GM23338 (cell line): ENCODE results near the gene MAGI1.

Experiments used
- CREB1 ChIP-seq: fragments of 250-450 bp; sonication (Bioruptor Pico); IDR thresholded peaks from 2 replicates; pipeline ENCODE4 v1.5.0; 2020; ENCODE audit warnings: low read depth, mild to moderate bottlenecking, moderate library complexity
- EZH2 ChIP-seq: fragments of 200-600 bp; sonication (generic); IDR thresholded peaks from one replicate; pipeline ENCODE4 v1.8.0; 2017; ENCODE audit warnings: antibody characterized with exemption, mild to moderate bottlenecking, low read depth; ENCODE audit not compliant: unreplicated experiment
- EZH2phosphoT487 ChIP-seq: fragments of 200-600 bp; sonication (generic); IDR thresholded peaks from one replicate; pipeline ENCODE4 v1.8.1; 2018; ENCODE audit warnings: antibody characterized with exemption; ENCODE audit not compliant: unreplicated experiment
- JUNB ChIP-seq: IDR thresholded peaks from one replicate; pipeline ENCODE4 v1.6.1; 2016; ENCODE audit warnings: antibody characterized with exemption; ENCODE audit not compliant: unreplicated experiment
- NANOG ChIP-seq: IDR thresholded peaks from 2 replicates; pipeline ENCODE4 v1.6.1; 2016; ENCODE audit warnings: antibody characterized with exemption, borderline replicate concordance
- POLR2AphosphoS5 ChIP-seq: IDR thresholded peaks from 2 replicates; pipeline ENCODE4 v1.6.1; 2016; ENCODE audit warnings: antibody characterized with exemption, low read depth
- TF ChIP-seq, protein P1 (sequence below): IDR thresholded peaks from one replicate; pipeline ENCODE4 v1.6.1; 2018; ENCODE audit warnings: antibody characterized with exemption; ENCODE audit not compliant: unreplicated experiment
- TF ChIP-seq, protein P2 (sequence below), 2 experiments: fragments of 200-600 bp in 1 of 2; sonication (generic) in 1 of 2; conservative IDR thresholded peaks; 2 replicates each; pipeline versions ENCODE4 v1.5.1 to v1.6.1; 2016 to 2017; ENCODE audit warnings: antibody characterized with exemption in 2 of 2, low read depth in 2 of 2, mild to moderate bottlenecking in 2 of 2, moderate library complexity in 1 of 2
- TF ChIP-seq, protein P3 (sequence below): IDR thresholded peaks from 2 replicates; pipeline ENCODE4 v1.6.1; 2016; ENCODE audit warnings: antibody characterized with exemption

DNA sequence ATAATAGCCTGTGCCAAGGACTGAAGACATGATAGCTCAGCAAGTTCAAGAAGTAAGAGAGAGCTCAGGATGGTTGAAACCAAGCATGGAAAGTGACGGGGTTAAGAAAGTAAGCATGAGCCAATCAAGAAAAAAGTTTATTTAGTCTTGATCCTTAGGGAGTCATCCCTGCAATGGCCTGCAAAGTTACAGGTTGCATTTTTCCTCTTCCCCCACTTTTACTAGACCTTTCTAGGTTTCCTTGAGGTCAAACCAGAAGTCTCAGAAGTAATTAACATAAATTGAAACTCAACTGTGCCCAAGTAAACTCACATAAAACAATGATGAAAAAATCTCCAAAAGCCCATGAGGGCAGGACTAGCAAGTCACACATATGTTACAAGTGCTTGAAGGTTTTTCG, 250.9 kb downstream of the MAGI1 start:
- TF ChIP-seq, protein P1, sequence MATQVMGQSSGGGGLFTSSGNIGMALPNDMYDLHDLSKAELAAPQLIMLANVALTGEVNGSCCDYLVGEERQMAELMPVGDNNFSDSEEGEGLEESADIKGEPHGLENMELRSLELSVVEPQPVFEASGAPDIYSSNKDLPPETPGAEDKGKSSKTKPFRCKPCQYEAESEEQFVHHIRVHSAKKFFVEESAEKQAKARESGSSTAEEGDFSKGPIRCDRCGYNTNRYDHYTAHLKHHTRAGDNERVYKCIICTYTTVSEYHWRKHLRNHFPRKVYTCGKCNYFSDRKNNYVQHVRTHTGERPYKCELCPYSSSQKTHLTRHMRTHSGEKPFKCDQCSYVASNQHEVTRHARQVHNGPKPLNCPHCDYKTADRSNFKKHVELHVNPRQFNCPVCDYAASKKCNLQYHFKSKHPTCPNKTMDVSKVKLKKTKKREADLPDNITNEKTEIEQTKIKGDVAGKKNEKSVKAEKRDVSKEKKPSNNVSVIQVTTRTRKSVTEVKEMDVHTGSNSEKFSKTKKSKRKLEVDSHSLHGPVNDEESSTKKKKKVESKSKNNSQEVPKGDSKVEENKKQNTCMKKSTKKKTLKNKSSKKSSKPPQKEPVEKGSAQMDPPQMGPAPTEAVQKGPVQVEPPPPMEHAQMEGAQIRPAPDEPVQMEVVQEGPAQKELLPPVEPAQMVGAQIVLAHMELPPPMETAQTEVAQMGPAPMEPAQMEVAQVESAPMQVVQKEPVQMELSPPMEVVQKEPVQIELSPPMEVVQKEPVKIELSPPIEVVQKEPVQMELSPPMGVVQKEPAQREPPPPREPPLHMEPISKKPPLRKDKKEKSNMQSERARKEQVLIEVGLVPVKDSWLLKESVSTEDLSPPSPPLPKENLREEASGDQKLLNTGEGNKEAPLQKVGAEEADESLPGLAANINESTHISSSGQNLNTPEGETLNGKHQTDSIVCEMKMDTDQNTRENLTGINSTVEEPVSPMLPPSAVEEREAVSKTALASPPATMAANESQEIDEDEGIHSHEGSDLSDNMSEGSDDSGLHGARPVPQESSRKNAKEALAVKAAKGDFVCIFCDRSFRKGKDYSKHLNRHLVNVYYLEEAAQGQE: no peak
- TF ChIP-seq EZH2: no peak
- TF ChIP-seq, protein P2, sequence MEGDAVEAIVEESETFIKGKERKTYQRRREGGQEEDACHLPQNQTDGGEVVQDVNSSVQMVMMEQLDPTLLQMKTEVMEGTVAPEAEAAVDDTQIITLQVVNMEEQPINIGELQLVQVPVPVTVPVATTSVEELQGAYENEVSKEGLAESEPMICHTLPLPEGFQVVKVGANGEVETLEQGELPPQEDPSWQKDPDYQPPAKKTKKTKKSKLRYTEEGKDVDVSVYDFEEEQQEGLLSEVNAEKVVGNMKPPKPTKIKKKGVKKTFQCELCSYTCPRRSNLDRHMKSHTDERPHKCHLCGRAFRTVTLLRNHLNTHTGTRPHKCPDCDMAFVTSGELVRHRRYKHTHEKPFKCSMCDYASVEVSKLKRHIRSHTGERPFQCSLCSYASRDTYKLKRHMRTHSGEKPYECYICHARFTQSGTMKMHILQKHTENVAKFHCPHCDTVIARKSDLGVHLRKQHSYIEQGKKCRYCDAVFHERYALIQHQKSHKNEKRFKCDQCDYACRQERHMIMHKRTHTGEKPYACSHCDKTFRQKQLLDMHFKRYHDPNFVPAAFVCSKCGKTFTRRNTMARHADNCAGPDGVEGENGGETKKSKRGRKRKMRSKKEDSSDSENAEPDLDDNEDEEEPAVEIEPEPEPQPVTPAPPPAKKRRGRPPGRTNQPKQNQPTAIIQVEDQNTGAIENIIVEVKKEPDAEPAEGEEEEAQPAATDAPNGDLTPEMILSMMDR (conservative IDR thresholded peaks at IDR 0.05; ENCODE audit: low read depth in 2 of 2): no peak
- no peak for TF ChIP-seq POLR2AphosphoS5
- no peak for TF ChIP-seq NANOG
- TF ChIP-seq EZH2phosphoT487: no peak
- no peak for TF ChIP-seq CREB1
- TF ChIP-seq, protein P3, sequence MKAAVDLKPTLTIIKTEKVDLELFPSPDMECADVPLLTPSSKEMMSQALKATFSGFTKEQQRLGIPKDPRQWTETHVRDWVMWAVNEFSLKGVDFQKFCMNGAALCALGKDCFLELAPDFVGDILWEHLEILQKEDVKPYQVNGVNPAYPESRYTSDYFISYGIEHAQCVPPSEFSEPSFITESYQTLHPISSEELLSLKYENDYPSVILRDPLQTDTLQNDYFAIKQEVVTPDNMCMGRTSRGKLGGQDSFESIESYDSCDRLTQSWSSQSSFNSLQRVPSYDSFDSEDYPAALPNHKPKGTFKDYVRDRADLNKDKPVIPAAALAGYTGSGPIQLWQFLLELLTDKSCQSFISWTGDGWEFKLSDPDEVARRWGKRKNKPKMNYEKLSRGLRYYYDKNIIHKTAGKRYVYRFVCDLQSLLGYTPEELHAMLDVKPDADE: no peak
- no peak for TF ChIP-seq JUNB
